Effector memory CD4-positive, alpha-beta T cell (primary cell): ENCODE results near the gene GPR162.
"Not testable (repeated sequence)": the region's sequence is repeated elsewhere in the genome, so short reads cannot be mapped to it uniquely, and the experiment has no call there.

Source experiments
- DNase-seq, 3 donors: peaks; one replicate each; pipeline ENCODE4 v3.0.0-alpha.2; 2020
- H3K27ac ChIP-seq: 2 replicates; pipeline ENCODE4 v1.7.0; 2013; ENCODE audit warnings: mild to moderate bottlenecking, low read length, moderate library complexity; ENCODE audit not compliant: insufficient read depth, poor library complexity, severe bottlenecking
- H3K27me3 ChIP-seq: replicated peaks from 2 replicates; pipeline ENCODE4 v1.7.0; 2013; ENCODE audit warnings: mild to moderate bottlenecking, low read length; ENCODE audit not compliant: insufficient read depth, control insufficient read depth, poor library complexity, severe bottlenecking
- H3K36me3 ChIP-seq: 2 replicates; pipeline ENCODE4 v1.7.0; 2013; ENCODE audit warnings: mild to moderate bottlenecking, low read length, moderate library complexity; ENCODE audit not compliant: control insufficient read depth, insufficient read depth
- H3K4me1 ChIP-seq: 2 replicates; pipeline ENCODE4 v1.7.0; 2013; ENCODE audit warnings: low read length, mild to moderate bottlenecking; ENCODE audit not compliant: control insufficient read depth, insufficient read depth, poor library complexity, severe bottlenecking
- H3K4me3 ChIP-seq: 2 replicates; pipeline ENCODE4 v1.7.0; 2013; ENCODE audit warnings: low read length, low read depth, mild to moderate bottlenecking; ENCODE audit not compliant: insufficient read depth, poor library complexity, severe bottlenecking
- H3K9me3 ChIP-seq: 2 replicates; pipeline ENCODE4 v1.7.0; 2013; ENCODE audit warnings: mild to moderate bottlenecking, low read length, moderate library complexity; ENCODE audit not compliant: control insufficient read depth

Gene GPR162

GRCh38 chr12:6866163-6866919 is 44.7 kb downstream of the GPR162 start:
- peak overlapping the region; percentile 93 for H3K4me3 ChIP-seq
- H3K9me3 ChIP-seq, result no peaks in the 10 kb centered on the region
- H3K27ac ChIP-seq, result peak overlapping the region; percentile 79
- peaks cover 38% of the 10 kb centered on the region for H3K36me3 ChIP-seq
- H3K4me1 ChIP-seq, result peaks cover 34% of the 10 kb centered on the region
- no peaks in the 10 kb centered on the region for H3K27me3 ChIP-seq
- DNase-seq, result no peak

GRCh38 chr12:6866920-6867412 is 45.3 kb downstream of the GPR162 start:
- peak overlapping the region; percentile 93 for H3K4me3 ChIP-seq
- no peaks in the 10 kb centered on the region for H3K9me3 ChIP-seq
- no peak for DNase-seq
- H3K36me3 ChIP-seq, result peaks cover 31% of the 10 kb centered on the region
- peaks cover 40% of the 10 kb centered on the region for H3K4me1 ChIP-seq
- H3K27me3 ChIP-seq, result no peaks in the 10 kb centered on the region
- H3K27ac ChIP-seq, result peak overlapping the region; percentile 79

GRCh38 chr12:6867413-6868210 is 46.0 kb downstream of the GPR162 start, which contains the start of gene TPI1:
Gene TPI1, plus strand, starts transcription at chr12:6867531. Its CDS starts 36 bp downstream, at chr12:6867567.
- Histone ChIP-seq H3K27me3 (no peaks in the 10 kb centered on the region), H3K27ac (peak within 1 kb of the TSS; percentile 79), H3K9me3 (no peaks in the 10 kb centered on the region), H3K36me3 (peaks cover 28% of the 10 kb centered on the region), H3K4me3 (peak within 1 kb of the TSS; percentile 93), H3K4me1 (peaks cover 44% of the 10 kb centered on the region)
- peak; percentile 66 to 79 (median 75) for DNase-seq

GRCh38 chr12:6868211-6869048 is 46.8 kb downstream of the GPR162 start:
- no peak for DNase-seq
- peaks cover 20% of the 10 kb centered on the region for H3K36me3 ChIP-seq
- peaks cover 44% of the 10 kb centered on the region for H3K4me1 ChIP-seq

GRCh38 chr12:6869049-6870021 is 47.7 kb downstream of the GPR162 start:
- Histone ChIP-seq H3K36me3 (peaks cover 12% of the 10 kb centered on the region), H3K27ac (peak overlapping the region; percentile 79), H3K4me3 (no peak overlapping the region), H3K27me3 (no peaks in the 10 kb centered on the region), H3K4me1 (peaks cover 44% of the 10 kb centered on the region), H3K9me3 (no peaks in the 10 kb centered on the region)
- peak; percentile 66 to 79 (median 69) for DNase-seq

More at GRCh38 chr12:6868211-6869048, 46.8 kb downstream of the GPR162 start:
- Histone ChIP-seq H3K27ac (peak overlapping the region; percentile 79), H3K9me3 (no peaks in the 10 kb centered on the region), H3K27me3 (no peaks in the 10 kb centered on the region), H3K4me3 (peak overlapping the region; percentile 93)

GRCh38 chr12:6870304-6870703 is 48.7 kb downstream of the GPR162 start:
- H3K27me3 ChIP-seq, H3K9me3 ChIP-seq, H3K4me3 ChIP-seq, H3K27ac ChIP-seq, DNase-seq: not testable (repeated sequence)
- Histone ChIP-seq H3K36me3 (peaks cover 12% of the 10 kb centered on the region), H3K4me1 (peaks cover 44% of the 10 kb centered on the region)

GRCh38 chr12:6871052-6871957 is 49.7 kb downstream of the GPR162 start:
- Histone ChIP-seq H3K27ac (peak overlapping the region; percentile 82), H3K36me3 (peaks cover 12% of the 10 kb centered on the region), H3K4me1 (peaks cover 44% of the 10 kb centered on the region)

More at GRCh38 chr12:6871052-6871957, 49.7 kb downstream of the GPR162 start:
- Histone ChIP-seq H3K27me3 (no peaks in the 10 kb centered on the region), H3K4me3 (peak overlapping the region; percentile 83), H3K9me3 (no peaks in the 10 kb centered on the region)
- peak in 1 of 3 donors; percentile 21 for DNase-seq
